GM12873 (cell line): ENCODE data around the gene ADCY10.

Experiments used
- CTCF ChIP-seq: IDR thresholded peaks from 2 replicates; pipeline ENCODE4 v1.5.1; 2012; ENCODE audit warnings: low read depth, mild to moderate bottlenecking, moderate library complexity, low read length, control low read depth; ENCODE audit not compliant: insufficient read depth; ENCODE audit errors: missing control alignments

The ADCY10 gene

GRCh38 chr1:167777269-167777650 is 136.7 kb downstream of the ADCY10 start:
- no peak for TF ChIP-seq CTCF

GRCh38 chr1:167776616-167777268 is 137.2 kb downstream of the ADCY10 start:
- no peak for TF ChIP-seq CTCF

- no peak for TF ChIP-seq CTCF
Measured at GRCh38 chr1:167776151-167776550, 137.8 kb downstream of the ADCY10 start.

- TF ChIP-seq CTCF, result no peak
Measured at GRCh38 chr1:167775178-167775577, 138.8 kb downstream of the ADCY10 start.

- no peak for TF ChIP-seq CTCF
Measured at GRCh38 chr1:167774710-167775109, 139.2 kb downstream of the ADCY10 start.

- no peak for TF ChIP-seq CTCF
Measured at GRCh38 chr1:167773516-167773915, 140.4 kb downstream of the ADCY10 start.

GRCh38 chr1:167772436-167772835 is 141.5 kb downstream of the ADCY10 start:
- TF ChIP-seq CTCF, result no peak
